GM21529 (cell line): ENCODE results near the gene PPP5C.
"Not testable (repeated sequence)": the region's sequence is repeated elsewhere in the genome, so short reads cannot be mapped to it uniquely, and the experiment has no call there.

Source experiments
- ATAC-seq: cut with Tn5 transposase; IDR thresholded peaks from one replicate; pipeline ENCODE4 v1.9.1; 2021; ENCODE audit not compliant: unreplicated experiment

PPP5C gene

DNA sequence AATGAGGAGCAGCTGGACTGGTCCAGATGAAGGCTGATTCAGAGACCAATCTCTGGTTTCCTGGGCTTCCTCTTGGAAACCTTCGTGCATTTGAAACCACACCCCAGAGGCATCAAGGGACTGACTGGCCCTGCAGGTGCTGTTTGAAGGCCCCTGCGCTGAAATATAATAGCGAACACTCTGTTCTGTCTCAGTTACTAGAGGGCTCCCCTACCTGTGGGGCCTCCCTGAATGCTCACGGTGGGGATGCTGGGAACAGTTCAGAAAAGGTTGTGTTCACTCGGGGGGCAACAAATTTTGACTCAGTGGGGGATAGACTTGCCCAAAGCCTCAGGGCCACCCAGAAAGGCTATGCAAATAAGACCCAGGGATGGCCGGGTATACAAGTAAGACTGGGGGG is 60.1 kb downstream of the PPP5C start:
- ATAC-seq = no peak

- ATAC-seq = no peak
Observed at GRCh38 chr19:46407856-46408663, 61.2 kb downstream of the PPP5C start.

DNA sequence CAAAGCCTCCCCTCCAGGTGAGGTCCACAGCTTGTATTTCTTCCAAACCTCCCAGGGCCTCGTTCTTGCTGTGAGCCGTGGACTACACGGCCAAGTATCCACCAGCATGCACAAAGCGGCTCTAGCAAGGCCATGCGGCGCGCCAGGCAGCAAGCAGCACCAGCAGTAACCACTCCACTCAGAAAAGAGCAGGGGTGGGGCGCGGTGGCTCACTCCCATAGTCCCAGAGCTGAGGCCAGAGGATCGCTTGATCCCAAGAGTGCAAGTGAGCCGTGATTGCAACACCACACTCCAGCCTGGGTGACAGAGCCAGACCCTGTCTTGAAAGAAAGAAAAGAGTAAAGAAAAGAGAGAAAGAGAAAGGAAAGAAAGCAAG is 61.8 kb downstream of the PPP5C start:
- ATAC-seq = no peak

DNA sequence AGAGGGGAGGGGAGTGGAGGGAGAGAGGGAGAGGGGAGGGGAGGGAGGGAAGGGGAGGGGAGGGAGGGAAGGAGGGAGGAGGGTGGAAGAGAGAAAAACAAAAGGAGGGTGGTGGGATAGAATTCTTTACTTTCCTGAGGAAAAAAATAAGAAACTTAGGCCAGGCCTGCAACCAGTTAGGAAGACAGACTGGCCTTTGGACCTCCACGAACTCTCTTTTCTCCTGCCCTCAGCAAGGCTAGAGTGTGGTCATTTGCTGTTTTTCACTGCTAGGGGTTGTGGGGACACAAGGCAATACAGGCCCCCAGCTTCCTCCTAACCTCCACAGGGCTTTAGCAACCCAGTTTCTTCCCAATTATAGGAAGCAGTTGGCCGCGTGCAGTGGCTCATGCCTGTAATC is 62.3 kb downstream of the PPP5C start:
- no peak for ATAC-seq

DNA sequence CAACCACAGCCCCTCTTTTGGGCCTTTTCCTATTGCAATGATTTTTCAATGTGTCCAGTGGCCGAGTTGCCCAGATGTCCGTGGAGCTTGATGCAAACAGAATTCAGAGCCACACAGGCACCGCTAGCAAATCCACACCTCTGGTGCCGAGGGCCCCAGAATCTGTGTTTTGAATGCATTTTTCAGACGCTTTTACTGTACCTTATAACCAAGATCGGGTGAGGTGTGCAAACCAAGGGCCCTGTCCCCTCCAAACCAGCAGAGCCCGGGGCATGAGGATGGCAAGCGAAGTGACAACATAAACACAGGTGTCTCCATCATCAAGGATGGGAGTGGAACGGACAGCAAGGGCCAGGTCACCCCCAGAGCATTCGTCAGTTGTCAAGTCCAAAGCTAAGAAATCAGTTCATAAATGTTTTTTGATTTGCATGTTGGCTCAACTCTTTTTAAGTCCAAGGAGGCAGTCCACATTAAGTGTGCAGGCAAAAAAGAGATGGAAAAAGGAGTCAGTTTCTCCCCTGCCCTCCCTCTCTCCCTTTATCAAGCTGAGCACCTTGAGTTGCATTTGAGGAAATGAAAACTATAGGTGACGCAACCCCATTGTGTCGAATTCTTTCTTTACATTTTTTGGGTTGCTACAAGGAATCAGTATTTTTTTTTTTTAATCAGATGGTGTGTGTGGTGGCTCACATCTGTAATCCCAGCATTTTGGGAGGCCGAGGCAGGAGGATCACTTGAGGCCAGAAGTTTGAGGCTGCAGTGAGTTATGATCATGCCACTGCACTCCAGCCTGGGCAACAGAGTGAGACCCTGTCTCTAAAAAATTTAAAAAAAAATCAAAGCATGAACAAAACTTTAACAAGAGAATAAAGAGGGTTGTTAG is 63.6 kb downstream of the PPP5C start:
- no peak for ATAC-seq

GRCh38 chr19:46411088-46411924 is 64.4 kb downstream of the PPP5C start:
- ATAC-seq = no peak

DNA sequence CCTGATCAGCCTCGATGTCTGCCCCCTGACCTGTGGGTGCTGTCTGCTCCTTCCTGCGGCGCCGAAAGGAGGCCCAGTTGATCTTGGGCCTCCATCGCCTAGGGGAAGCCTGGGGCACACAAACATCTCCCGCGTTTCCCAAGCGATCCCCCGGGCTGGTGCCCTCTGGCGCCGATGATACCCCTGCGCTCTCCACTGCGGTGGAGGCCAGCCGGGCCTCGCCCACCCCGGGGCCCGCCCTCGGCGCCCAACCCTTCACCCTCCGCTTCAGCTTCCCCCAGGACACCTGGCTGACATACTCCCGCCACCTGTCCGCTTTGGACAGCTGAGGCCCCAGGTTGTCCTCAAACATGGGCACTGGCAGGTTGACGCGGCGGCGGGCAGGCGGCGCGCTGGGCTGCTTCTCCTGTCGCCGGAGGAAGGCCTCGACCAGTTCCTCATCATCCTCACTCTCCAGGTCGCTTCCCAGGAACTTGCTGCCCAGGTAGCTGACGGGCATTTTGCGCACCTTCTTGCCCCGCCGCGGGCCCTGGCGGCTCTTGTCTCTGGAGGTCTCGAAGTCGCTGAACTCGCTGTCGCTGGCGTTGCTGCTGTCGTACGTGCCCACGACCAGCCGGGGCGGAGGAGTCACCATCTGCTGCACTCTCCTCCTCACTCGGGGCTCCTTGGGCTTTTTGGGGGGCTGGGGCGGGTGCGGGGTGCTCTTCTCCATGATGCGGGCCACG is 65.2 kb downstream of the PPP5C start:
- no peak for ATAC-seq

DNA sequence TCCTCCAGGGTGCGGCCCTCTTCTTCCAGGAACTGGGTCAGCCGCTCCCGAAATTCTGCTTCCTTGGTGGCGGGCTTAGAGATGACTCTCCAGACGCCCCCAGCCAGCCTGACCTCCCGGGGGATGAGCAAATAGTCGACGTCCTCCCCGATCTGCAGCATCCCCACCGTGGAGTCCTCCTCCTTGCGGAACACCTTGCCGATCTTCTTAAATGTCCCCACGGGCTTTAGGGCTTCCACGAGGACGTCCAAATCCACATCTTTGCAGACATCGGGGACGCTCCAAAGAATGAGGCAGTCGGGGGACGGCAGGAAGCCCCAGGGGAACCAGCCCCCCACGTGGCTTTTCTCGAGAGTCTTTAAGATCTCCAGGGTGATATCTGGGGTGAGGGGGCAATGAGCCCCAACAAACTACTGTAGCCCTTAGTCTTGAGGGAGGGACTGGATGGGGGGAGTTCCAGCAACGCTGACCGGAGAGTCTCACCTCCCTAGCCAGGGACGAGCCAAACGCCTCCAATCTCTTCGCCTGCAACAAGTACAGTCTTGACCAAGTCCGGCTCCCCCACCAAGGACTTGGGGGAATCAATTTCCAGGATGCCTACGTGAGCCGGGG is 65.9 kb downstream of the PPP5C start:
- ATAC-seq = no peak

- ATAC-seq = no peak
Observed at GRCh38 chr19:46413262-46414031, 66.6 kb downstream of the PPP5C start, which contains the start of gene CCDC8. Gene CCDC8, minus strand, starts transcription at chr19:46413564. Its CDS starts 754 bp downstream, at chr19:46412810.

- ATAC-seq = not testable (repeated sequence)
Observed at GRCh38 chr19:46414899-46415298, 68.0 kb downstream of the PPP5C start.

DNA sequence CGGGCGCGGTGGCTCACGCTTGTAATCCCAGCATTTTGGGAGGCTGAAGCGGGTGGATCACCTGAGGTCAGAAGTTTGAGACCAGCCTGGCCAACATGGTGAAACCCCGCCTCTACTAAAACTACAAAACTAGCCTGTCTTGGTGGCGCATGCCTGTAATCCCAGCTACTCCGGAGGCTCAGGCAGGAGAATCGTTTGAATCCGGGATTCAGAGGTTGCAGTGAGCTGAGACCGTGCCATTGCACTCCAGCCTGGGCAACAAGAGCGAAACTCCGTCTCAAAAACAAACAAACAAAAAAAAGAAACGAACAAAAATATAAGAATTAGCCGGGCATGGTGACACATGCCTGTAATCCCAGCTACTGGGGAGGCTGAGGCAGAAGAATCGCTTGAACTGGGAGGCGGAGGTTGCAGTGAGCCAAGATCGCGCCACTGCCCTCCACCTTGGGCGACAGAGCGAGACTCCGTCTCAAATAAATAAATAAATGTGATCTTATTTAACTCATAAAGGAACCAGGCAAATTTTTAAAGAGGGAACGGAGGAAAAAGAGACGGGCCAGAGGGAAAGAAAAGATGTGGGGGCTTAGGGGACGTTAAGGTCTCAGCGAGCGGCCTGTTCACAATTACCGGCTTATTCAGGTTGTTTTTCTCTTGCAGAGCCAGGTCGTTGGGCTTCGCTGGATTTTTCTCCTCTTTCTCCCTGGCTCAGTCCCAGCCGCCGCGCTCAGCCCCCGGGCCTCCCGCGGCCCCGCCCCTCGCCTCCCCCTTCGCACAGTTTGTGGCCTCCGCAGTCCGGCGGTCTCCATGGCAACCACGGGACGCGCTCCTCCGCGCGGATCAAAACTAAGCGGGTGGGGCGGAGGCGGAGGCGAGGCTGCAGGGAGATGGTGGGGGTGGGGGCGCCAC is 69.2 kb downstream of the PPP5C start:
- not testable (repeated sequence) for ATAC-seq

GRCh38 chr19:46420056-46420455 is 73.2 kb downstream of the PPP5C start:
- no peak for ATAC-seq

DNA sequence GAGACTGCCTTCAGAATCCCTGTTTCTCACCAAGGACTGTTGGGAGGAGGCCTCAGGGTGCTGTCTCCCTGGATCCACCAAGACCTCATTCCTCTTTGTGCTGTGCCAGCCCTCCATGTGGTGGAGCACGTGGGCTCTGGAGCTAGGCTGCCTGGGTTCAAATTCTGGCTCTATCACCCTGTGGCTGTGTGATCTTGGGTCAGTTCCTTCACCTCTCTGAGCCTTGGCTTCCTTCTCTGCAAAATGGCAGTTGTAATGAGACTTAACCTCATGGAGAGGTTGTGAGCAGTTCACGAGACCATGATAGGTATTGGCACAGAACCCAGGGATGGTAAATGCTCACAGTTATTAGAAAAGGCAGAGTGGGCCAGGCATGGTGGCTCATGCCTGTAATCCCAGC is 75.5 kb downstream of the PPP5C start:
- no peak for ATAC-seq

GRCh38 chr19:46423188-46423587 is 76.3 kb downstream of the PPP5C start:
- no peak for ATAC-seq

DNA sequence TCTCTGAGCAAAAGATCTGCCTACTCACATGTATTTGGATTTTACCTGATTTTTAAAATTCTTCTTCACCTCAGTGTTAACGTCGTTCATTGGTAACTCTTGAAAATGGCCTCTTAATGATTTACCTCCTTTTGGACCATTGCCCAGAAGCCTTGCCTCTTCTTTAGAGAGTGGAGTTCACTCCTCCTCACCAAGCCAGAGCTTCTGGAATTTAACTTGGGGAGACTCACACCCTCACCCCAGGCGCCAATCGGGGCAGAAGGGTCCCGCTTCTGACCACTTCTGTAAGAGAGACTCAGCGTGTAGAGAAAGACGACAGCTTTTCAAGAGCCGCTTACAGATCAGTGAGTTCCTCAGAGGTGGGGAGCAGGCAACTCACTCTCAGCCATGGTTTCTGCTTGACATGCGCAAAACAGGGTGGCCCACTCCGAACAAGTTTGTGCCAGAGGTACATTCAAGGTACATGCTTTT is 79.2 kb downstream of the PPP5C start:
- ATAC-seq = no peak

- no peak for ATAC-seq
Observed at GRCh38 chr19:46426506-46427162, 79.7 kb downstream of the PPP5C start.

GRCh38 chr19:46427518-46428045 is 80.7 kb downstream of the PPP5C start:
- no peak for ATAC-seq
